HG02678 (cell line): ENCODE measurements around the gene MRPL45.

Source experiments
- ATAC-seq: cut with Tn5 transposase; IDR thresholded peaks from one replicate; pipeline ENCODE4 v1.9.1; 2021; ENCODE audit warnings: mild to moderate bottlenecking, moderate library complexity; ENCODE audit not compliant: unreplicated experiment

The MRPL45 gene

GRCh38 chr17:38344420-38344745, 47.4 kb downstream of the MRPL45 start:
- no peak for ATAC-seq

GRCh38 chr17:38345743-38346142, 48.8 kb downstream of the MRPL45 start:
- ATAC-seq: no peak

DNA sequence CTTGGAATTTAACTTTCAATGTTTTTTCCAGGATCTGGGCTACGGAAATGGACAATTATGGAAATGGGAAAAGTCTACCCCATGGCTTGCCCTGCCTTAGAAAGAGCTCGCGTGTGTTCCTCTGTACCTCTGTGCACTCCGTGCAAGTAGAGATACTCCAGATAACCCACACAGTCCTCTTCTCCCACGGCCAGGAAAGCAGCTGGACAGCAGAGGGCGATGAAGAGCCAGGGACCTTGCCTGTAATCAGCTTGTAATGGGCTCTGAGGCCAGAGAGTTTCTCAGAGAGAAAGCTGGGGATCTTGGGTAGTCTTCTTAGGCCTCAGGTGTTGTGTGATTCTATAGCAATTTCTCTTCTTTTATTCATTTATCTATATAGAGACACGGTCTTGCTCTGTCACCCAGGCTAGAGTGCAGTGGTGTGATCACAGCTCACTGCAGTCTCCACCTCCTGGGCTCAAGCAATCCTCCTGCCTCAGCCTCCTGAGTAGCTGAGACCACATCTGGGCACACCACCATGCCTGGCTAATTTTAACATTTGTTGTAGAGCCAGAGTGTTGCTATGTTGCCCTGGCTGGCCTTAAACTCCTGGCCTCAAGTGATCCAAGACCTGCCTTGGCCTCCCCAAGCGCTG, 52.2 kb downstream of the MRPL45 start:
- ATAC-seq: no peak

- ATAC-seq: no peak
Observed at GRCh38 chr17:38350035-38350434, 53.1 kb downstream of the MRPL45 start.

- peak; percentile 93 for ATAC-seq
Observed at GRCh38 chr17:38351412-38352222, 54.6 kb downstream of the MRPL45 start, which contains the start of gene SOCS7. TSS of gene SOCS7 (plus strand) at chr17:38351844. CDS start at chr17:38352053, 209 bp downstream.

DNA sequence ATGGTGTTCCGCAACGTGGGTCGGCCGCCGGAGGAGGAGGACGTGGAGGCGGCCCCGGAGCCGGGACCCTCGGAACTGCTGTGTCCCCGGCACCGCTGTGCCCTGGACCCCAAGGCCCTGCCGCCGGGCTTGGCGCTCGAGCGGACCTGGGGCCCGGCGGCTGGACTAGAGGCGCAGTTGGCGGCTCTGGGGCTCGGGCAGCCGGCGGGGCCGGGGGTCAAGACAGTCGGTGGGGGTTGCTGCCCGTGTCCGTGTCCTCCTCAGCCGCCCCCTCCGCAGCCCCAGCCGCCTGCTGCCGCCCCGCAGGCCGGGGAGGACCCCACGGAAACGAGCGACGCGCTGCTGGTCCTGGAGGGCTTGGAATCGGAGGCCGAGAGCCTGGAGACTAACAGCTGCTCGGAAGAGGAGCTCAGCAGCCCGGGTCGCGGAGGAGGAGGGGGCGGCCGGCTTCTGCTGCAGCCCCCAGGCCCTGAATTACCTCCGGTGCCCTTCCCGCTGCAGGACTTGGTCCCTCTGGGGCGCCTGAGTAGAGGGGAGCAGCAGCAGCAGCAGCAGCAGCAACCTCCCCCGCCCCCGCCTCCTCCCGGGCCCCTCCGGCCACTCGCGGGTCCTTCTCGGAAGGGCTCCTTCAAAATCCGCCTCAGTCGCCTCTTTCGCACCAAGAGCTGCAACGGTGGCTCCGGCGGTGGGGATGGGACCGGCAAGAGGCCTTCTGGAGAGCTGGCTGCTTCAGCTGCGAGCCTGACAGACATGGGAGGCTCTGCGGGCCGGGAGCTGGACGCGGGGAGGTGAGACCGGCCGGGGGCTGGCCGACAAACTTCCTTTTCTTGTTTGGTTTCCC, 55.5 kb downstream of the MRPL45 start:
- no peak for ATAC-seq

DNA sequence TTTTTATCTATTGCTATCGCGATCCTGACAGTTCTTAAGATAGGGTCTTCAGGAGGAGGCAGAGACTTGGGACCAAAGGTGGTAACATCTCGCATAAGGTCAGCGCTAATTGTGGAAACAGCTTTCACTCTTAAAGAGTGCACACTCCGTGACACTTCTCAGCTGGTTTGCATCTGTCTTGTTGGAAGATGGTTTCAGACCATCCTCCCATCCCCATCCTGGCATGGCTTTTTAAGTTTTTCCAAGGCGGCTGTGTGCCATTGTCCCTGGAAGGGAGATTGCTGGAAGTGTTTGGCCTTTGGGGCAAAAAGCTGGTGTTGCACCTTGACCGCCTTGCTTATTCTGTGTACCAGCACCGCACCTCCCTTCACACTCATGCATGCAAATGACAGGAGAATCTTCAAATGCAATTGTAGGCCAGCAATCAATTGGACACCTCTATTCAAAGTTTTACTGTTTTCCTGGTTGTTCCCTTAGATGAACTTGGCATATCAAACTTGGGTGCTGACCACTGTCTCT, 56.2 kb downstream of the MRPL45 start:
- no peak for ATAC-seq

GRCh38 chr17:38353668-38354067, 56.7 kb downstream of the MRPL45 start:
- ATAC-seq: no peak

GRCh38 chr17:38354466-38354865, 57.5 kb downstream of the MRPL45 start:
- no peak for ATAC-seq

DNA sequence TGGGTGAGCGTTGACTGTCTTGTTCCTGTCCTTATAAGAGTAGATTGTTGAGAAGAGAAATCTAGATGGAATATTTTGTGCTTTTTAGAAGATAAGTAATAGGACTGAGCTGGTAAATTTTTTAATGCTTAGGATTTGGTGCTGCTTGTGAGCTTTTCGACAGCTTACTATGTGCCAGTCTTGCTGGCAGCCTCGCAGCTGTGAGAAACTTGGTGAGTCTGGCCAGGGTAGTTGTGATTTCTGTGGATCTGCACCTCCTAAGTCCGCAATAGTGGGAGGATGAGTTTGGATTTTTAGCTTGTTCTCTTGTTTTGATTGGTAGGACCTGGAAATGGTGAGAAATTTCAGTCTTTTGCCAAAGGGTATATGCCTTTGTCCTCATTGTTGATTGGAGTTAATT, 58.3 kb downstream of the MRPL45 start:
- no peak for ATAC-seq

- ATAC-seq: no peak
Observed at GRCh38 chr17:38357486-38358123, 60.6 kb downstream of the MRPL45 start.

DNA sequence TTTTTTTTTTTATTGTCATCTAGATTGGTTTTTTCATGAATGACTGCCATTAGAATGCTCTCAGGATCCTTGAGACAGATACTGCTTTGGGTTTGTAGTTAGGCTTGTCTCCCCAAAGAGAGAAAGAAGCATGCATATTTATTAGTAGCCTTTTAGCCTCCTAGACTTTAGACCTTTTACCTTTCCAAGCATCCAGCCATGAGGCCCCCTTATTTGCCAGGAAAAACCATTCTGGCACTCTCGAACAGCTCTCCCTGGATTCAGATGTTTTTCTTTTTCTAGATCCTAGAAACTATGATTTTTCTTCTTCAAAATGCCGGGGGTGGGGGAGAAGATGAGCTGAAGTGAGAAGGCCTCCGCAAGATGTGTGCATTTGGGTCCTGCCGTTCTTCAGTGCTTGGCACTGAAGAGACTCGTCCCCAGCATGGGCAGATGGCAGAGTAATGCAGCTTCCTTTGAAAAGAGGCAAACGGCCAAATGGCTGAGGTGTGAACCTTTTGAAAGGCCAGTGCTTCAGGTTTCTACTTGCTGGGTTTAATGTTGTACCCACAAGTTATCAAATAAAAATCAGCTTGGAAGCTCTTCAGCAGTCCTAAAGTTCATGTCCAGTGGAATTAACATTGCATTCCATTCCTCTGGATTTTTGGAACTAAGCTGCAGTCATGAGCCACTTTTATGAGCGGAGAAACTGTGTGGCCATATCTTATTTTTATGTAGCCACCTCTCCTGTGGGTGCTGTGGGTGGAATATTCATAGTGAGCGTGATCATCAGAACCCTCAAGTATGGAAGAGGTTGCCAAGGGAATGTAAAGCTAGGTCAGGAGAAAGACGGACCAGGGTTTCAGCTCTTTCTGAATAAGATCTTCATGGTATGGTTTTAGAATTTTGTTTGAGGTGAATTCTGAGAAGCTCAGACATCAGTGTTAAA, 61.9 kb downstream of the MRPL45 start:
- no peak for ATAC-seq

DNA sequence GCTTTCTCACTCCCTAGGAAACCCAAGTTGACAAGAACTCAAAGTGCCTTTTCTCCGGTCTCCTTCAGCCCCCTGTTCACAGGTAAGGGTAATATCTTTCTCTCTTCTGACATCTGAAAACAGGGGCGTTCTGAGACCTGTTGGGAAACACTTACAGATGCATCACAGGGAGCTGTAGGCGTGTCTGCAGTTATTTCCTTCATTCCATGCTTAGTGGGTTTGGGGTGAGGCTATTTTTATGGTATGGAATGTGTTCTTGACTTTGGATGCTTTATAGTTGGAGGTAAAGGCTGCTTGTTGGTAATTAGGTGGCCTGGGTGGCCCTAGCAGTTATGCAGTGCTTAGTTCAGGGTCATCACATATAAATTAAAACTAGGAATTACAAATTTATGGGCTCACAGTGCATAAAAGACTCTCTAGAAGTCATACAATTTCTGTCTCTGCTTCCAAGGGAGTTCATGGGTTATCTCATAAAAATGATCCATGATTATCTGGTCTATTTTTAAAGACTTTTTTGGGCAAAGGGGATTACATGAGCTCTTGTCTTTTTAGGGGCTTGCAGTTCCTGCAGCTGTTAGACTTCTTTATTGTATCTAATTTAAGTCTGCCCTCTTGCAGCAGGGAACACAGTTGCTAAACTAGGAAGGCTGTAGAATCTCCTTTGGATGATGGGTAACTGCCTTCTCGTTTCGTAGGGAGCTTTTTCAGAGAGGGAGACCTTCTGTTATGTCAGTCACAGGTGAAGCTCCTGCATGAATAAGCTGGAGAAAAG, 64.9 kb downstream of the MRPL45 start:
- no peak for ATAC-seq

DNA sequence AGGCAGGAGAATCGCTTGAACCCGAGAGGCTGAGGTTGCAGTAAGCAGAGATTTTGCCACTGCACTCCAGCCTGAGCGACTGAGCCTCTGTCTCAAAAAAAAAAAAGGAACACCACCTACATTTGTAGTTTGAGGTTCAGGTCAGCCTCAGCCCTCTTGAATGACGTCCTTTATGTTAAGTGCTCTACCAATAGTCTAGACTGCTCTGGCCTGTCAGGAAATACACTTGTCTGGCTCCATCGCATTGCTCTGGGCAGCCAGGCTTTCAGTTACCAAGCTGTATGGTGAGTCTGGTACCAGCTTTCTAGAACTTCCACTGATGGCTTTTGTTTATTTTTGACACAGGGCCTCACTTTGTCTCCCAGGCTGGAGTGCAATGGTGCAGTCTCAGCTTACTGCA, 66.0 kb downstream of the MRPL45 start:
- no peak for ATAC-seq

DNA sequence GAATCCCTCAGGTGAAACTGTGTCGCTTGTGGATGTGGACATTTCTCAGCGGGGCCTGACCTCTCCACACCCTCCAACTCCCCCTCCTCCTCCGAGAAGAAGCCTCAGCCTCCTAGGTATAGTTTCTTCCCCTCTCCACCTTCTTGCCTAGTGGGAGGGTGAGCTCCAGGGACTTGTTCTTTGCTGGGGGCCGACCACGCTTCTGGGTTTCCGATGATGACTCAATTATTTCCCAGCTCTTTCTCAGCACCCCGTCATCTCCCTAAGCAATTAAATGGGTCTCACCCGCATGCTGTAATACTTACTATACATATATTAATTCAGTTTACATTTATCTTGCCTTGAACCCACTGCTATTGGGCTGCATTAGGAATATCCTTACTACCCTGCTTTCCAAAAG, 67.8 kb downstream of the MRPL45 start:
- ATAC-seq: no peak

GRCh38 chr17:38369124-38369886, 72.3 kb downstream of the MRPL45 start:
- ATAC-seq: no peak
